Activated CD8-positive, alpha-beta T cell treated with anti-CD3 and anti-CD28 coated beads for 36 hours (primary cell): Measurements from ENCODE around the gene SPOCK2. TPM values are rescaled to one million over a fixed set of nuclear protein-coding genes. Genes with fewer than 3 reads are reported as not detected.

Experiments
- ATAC-seq: fragments of 200-7000 bp; cut with Tn5 transposase; one replicate; pipeline ENCODE4 v1.10.0; 2021; ENCODE audit warnings: mild to moderate bottlenecking, moderate library complexity
- CTCF ChIA-PET: fragments of 350-600 bp; sonication (Branson Sonifier 250); formaldehyde crosslinking; loops from one replicate; lab custom pipeline; 2021; ENCODE audit warnings: antibody characterized with exemption; lab: Charles Lee
- POLR2A ChIA-PET: fragments of 350-600 bp; sonication (Branson Sonifier 250); formaldehyde crosslinking; loops from one replicate; lab custom pipeline; 2021; ENCODE audit warnings: antibody characterized with exemption; lab: Charles Lee
- DNase-seq: peaks from one replicate; pipeline ENCODE4 v3.0.0-alpha.2; 2020
- H3K27ac Mint-ChIP-seq: one replicate; pipeline ENCODE4 v1.8.0; 2021; ENCODE audit warnings: mild to moderate bottlenecking, mixed read lengths
- H3K27me3 Mint-ChIP-seq: one replicate; pipeline ENCODE4 v1.8.0; 2021; ENCODE audit warnings: mixed read lengths
- H3K36me3 Mint-ChIP-seq: one replicate; pipeline ENCODE4 v1.8.0; 2021; ENCODE audit warnings: low read depth, mixed read lengths
- H3K4me1 Mint-ChIP-seq: one replicate; pipeline ENCODE4 v1.8.0; 2021; ENCODE audit warnings: low read depth, mixed read lengths
- H3K4me3 Mint-ChIP-seq: one replicate; pipeline ENCODE4 v1.8.0; 2021; ENCODE audit warnings: mild to moderate bottlenecking, moderate library complexity, mixed read lengths
- H3K9me3 Mint-ChIP-seq: one replicate; pipeline ENCODE4 v1.8.0; 2021; ENCODE audit warnings: mixed read lengths
- intact Hi-C: fragments of 100-400 bp; cut with micrococcal nuclease; formaldehyde crosslinking; loops from one replicate; pipeline ENCODE4 v1.10.0; 2022
- total RNA-seq, 2 experiments: library from RNA; stranded (reverse); gene quantifications; one replicate each; pipeline ENCODE4 v1.2.3, GENCODE V29; 2021
- TF ChIP-seq, protein P1 (sequence below): fragments of 200-600 bp; IDR thresholded peaks from one replicate; pipeline ENCODE4 v1.8.0; 2022; ENCODE audit warnings: antibody characterized with exemption, mild to moderate bottlenecking

SPOCK2 gene
- total RNA-seq, 2 experiments from 2014 or later, result 134 to 135 TPM

DNA sequence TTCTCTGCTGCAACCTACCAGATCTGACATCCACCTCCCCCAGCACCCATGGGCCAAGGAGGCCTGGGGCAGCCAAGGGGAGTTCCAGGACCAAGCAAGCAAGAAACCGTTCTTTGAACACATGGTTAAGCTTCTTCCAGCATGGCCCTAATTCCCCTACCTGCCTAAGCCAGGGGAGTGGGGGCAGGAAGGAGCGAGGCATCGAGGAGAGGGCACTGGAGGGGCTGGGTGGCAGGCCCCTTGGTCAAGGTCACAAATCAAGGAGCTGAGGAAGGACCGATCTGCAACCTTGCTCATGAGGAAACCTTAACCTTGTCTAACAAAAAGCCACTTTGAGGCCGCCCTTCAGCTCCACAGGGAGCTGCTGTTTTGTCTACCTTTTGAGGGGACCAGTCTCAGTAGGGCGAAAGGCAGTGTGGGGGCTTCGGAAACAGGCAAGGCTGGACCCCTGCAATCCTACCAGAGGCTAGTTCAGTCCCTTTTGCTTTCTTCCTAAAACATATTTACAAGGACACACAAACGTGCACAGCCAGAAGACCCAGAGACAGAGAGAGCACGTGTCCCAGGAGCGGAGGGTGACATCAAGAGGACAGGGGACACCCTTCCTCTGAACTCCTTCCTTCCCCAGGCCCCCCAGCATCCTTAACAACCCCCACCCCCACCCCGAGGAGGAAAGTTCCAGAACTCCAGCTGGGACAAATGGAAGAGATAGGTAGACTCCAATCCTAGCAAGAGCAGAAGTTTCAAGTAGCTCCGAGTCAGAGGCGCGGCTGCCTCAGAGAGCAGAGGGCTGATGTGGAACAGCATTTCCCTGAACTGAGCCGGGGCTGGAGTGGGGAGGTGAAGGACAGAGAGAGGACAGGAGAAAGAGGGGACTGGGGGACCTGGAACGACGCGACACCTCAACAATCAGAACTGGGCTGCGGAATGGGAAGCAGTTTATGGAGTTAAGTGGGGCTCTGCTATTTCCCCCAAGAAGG, 28.2 kb downstream of the SPOCK2 start:
- H3K27me3 Mint-ChIP-seq, result no peaks in the 10 kb centered on the region
- ChIA-PET CTCF (interaction anchor here (0.7 to 7.4 kb wide), 6 partner anchors 10 to 279 kb away, joined by 3 to 72 read pairs (median 5); no protein-coding TSS in a partner anchor), POLR2A (interaction anchor here (0.6 to 2.9 kb wide), 11 partner anchors 9 to 289 kb away, joined by 3 to 13 read pairs (median 3); partner anchors contain the start of gene SPOCK2)
- H3K27ac Mint-ChIP-seq, result peak overlapping the region; percentile 69
- no peak overlapping the region for H3K4me3 Mint-ChIP-seq
- ATAC-seq (no peak), DNase-seq (no peak)
- H3K4me1 Mint-ChIP-seq, result peaks cover 30% of the 10 kb centered on the region
- peaks cover 18% of the 10 kb centered on the region for H3K36me3 Mint-ChIP-seq
- intact Hi-C loops, result no loop called here
- no peaks in the 10 kb centered on the region for H3K9me3 Mint-ChIP-seq
- TF ChIP-seq, protein P1, sequence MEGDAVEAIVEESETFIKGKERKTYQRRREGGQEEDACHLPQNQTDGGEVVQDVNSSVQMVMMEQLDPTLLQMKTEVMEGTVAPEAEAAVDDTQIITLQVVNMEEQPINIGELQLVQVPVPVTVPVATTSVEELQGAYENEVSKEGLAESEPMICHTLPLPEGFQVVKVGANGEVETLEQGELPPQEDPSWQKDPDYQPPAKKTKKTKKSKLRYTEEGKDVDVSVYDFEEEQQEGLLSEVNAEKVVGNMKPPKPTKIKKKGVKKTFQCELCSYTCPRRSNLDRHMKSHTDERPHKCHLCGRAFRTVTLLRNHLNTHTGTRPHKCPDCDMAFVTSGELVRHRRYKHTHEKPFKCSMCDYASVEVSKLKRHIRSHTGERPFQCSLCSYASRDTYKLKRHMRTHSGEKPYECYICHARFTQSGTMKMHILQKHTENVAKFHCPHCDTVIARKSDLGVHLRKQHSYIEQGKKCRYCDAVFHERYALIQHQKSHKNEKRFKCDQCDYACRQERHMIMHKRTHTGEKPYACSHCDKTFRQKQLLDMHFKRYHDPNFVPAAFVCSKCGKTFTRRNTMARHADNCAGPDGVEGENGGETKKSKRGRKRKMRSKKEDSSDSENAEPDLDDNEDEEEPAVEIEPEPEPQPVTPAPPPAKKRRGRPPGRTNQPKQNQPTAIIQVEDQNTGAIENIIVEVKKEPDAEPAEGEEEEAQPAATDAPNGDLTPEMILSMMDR, result no peak

DNA sequence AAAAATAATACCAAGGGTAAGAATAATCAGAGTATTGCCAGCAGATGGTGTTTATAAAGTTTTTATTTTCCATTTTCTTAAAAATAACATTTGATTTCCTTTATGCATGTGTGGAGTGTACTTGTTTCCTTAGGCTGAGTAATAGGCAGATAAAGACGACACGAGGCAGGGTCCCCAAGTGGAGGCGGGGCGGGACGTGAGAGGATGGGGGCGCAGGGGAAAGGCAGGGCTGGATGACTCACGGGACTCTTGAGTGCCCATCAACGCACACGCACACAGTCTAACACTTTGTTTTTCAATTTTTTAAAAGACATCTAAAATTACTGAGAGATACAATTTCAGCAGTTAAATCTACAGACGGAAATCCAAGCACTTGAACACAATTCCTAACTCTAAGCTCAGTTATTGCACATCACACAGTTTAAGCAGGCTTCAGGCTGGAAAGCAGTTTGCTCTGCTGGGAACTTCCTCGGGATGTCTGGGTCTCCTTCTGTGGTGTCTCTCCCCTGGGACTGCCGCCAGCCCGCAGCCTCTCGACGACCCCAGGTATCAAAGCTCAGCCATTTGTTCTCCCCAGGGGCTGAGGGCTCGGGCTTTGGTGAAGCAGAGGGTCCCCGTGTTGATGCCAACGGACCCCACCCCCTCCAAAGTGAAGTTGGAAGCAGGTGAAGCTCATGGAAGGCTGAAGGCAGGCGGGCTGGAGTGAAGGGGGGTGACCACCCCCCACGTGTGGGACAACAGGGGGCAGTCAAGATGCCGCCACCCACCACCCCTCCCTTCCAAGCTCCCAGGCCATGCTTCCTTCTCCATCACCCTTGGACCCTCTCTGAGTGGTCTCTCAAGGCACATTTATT, 29.1 kb downstream of the SPOCK2 start:
- intact Hi-C loops, result no loop called here
- Mint-ChIP-seq H3K4me1 (peaks cover 34% of the 10 kb centered on the region), H3K27ac (peak overlapping the region; percentile 69), H3K27me3 (no peaks in the 10 kb centered on the region), H3K4me3 (no peak overlapping the region), H3K9me3 (no peaks in the 10 kb centered on the region), H3K36me3 (peaks cover 15% of the 10 kb centered on the region)
- ChIA-PET CTCF (interaction anchor here (0.7 to 7.4 kb wide), 7 partner anchors 9 to 280 kb away, joined by 3 to 72 read pairs (median 4); no protein-coding TSS in a partner anchor), POLR2A (interaction anchor here (0.6 to 2.9 kb wide), 10 partner anchors 8 to 288 kb away, joined by 3 to 13 read pairs (median 3); partner anchors contain the start of gene SPOCK2)
- TF ChIP-seq, protein P1, result no peak
- peak; percentile 68 for DNase-seq
- ATAC-seq, result peak; percentile 74

DNA sequence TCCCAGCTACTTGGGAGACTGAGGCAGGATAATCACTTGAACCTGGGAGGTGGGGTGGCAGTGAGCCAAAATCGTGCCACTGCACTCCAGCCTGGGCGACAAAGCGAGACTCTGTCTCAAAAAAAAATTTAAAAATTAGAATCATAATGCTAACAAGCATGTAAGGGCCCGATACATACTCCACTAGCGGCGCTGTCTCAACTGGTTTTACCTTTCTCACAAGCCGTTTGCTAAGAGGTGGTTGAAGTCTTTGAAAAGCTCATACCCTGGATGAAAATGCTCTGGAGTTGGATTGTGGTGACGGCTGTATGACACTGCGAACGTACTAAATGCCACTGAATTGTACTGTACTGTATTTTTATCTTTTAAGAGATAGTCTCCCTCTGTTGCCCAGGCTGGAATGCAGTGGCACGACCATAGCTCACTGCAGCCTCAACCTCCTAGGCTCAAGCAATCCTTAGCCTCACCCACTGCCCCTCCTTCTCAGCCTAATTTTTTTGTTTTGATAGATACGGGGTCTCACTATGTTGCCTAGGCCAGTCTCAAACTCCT, 29.9 kb downstream of the SPOCK2 start:
- Mint-ChIP-seq H3K9me3 (no peaks in the 10 kb centered on the region), H3K36me3 (peaks cover 11% of the 10 kb centered on the region), H3K4me1 (peaks cover 32% of the 10 kb centered on the region), H3K4me3 (no peak overlapping the region), H3K27me3 (no peaks in the 10 kb centered on the region), H3K27ac (peak overlapping the region; percentile 69)
- intact Hi-C loops, result no loop called here
- TF ChIP-seq, protein P1, result no peak
- DNase-seq (no peak), ATAC-seq (no peak)
- CTCF ChIA-PET, result interaction anchor here (1.2 to 7.4 kb wide), 4 partner anchors 9 to 162 kb away, joined by 3 to 72 read pairs (median 9); no protein-coding TSS in a partner anchor
- POLR2A ChIA-PET, result interaction anchor here (1.0 to 2.9 kb wide), 4 partner anchors 8 to 260 kb away, joined by 3 to 13 read pairs (median 4); no protein-coding TSS in a partner anchor

DNA sequence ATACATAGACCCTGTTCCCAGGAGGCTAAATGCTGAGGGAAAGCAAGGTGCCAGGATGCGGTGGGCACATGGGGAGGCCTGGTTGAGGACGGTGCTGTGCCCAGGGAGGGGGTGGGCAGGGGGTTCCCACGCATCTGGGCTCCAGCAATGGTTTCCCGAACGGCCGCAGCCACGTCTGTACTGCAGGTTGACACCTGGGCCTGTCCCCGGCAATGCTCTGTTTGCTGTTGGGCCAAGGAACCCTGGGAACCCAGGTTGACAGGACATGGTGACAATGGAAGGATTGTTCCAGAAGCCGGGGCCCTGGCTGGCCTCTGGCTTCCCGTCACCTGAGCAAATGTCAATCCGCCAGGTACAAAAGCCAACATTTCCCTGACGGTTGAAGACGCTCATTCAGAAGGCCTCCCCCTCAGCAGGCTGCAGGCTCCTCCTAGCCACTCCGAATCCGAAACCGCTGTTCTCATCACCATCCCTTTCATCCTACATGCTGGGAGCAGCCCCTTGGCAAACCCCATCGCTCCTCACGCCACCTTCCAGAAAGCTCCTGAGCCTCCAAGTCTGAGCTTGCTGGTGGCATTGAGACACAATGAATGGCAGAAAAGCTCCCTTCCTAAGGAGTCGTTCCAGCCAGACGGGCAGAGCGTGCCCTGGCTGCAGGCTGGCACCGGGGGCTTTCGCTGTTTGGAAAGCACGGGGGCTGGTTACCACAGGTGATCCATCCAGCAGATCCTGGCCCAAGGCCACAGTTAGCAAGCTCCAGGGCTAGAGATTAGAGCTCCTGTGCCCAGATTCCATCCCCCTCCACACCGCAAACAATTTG, 31.2 kb downstream of the SPOCK2 start:
- Mint-ChIP-seq H3K9me3 (no peaks in the 10 kb centered on the region), H3K27me3 (no peaks in the 10 kb centered on the region), H3K4me1 (peaks cover 31% of the 10 kb centered on the region), H3K4me3 (no peak overlapping the region), H3K36me3 (peaks cover 5% of the 10 kb centered on the region), H3K27ac (no peak overlapping the region)
- DNase-seq, result no peak
- CTCF ChIA-PET, result interaction anchor here (1.1 to 7.4 kb wide), 2 partner anchors 7 to 166 kb away, joined by 3 to 72 read pairs; no protein-coding TSS in a partner anchor
- intact Hi-C loops, result no loop called here
- POLR2A ChIA-PET, result interaction anchor here (0.6 to 2.9 kb wide), 8 partner anchors 8 to 279 kb away, joined by 3 to 13 read pairs (median 4); no protein-coding TSS in a partner anchor
- TF ChIP-seq, protein P1, result no peak
- no peak for ATAC-seq
